T-helper 1 cell treated with Interleukin-12 subunit alpha and Interleukin-12 subunit beta and Interleukin-4 antibody, amounts not matched to agents 30 μg/mL and 1 μg/mL, for 36 hours (primary cell): ENCODE results near the gene LYST.

Experiments used
- H3K27ac Mint-ChIP-seq: one replicate; pipeline ENCODE4 v1.8.0; 2021; ENCODE audit warnings: mild to moderate bottlenecking, mixed read lengths
- H3K27me3 Mint-ChIP-seq: one replicate; pipeline ENCODE4 v1.8.0; 2021; ENCODE audit warnings: low read depth, mixed read lengths
- H3K36me3 Mint-ChIP-seq: one replicate; pipeline ENCODE4 v1.8.0; 2021; ENCODE audit warnings: low read depth, mixed read lengths
- H3K4me1 Mint-ChIP-seq: one replicate; pipeline ENCODE4 v1.8.0; 2021; ENCODE audit warnings: low read depth, mixed read lengths
- H3K4me3 Mint-ChIP-seq: one replicate; pipeline ENCODE4 v1.8.0; 2021; ENCODE audit warnings: mild to moderate bottlenecking, moderate library complexity, mixed read lengths
- H3K9me3 Mint-ChIP-seq: one replicate; pipeline ENCODE4 v1.8.0; 2021; ENCODE audit warnings: mixed read lengths

Gene LYST

DNA sequence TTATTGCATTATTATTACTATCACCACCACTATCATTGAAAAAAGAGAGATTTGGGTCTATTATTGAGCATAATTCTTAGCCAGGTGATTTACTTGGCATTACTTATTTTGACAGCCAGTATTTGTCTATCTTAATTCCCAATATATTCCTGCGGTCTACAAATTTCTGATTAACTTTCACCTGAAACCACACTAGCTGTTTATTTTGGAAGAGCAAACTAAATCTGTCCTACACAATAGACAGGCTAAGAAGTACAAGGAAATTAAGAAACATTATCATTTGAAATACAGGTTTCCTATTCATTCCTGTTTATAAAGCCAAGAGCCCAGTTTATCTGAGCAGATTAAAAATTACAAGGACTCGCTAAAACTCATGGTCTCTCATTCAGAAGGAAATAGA, 6.9 kb upstream of the LYST start:
- peak overlapping the region; percentile 91 for H3K27ac Mint-ChIP-seq
- H3K9me3 Mint-ChIP-seq = no peaks in the 10 kb centered on the region
- H3K4me1 Mint-ChIP-seq = peaks cover 61% of the 10 kb centered on the region
- H3K4me3 Mint-ChIP-seq = peak overlapping the region; percentile 36
- no peaks in the 10 kb centered on the region for H3K36me3 Mint-ChIP-seq
- no peaks in the 10 kb centered on the region for H3K27me3 Mint-ChIP-seq

DNA sequence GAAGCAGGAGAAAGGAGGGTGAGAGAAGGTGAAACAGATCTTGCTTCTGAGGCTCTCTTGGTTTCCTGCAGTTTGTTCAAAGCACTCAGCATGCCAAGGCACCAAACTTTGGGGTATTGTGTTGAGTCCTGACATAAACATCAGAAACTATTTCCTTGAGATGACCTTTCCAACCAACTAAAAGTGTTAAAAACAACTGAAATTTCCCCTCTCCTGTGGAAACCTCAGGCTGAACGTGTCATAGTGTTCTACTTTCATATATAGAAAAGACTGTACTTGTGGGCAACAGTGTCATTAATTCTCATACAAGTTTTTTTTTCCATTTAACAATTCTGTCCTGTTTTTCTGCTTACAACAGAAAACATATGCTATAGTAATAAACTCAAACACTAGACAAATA, 6.3 kb upstream of the LYST start:
- Mint-ChIP-seq H3K4me1 (peaks cover 59% of the 10 kb centered on the region), H3K4me3 (peak overlapping the region; percentile 36), H3K27ac (peak overlapping the region; percentile 91), H3K27me3 (no peaks in the 10 kb centered on the region), H3K36me3 (no peaks in the 10 kb centered on the region), H3K9me3 (no peaks in the 10 kb centered on the region)

DNA sequence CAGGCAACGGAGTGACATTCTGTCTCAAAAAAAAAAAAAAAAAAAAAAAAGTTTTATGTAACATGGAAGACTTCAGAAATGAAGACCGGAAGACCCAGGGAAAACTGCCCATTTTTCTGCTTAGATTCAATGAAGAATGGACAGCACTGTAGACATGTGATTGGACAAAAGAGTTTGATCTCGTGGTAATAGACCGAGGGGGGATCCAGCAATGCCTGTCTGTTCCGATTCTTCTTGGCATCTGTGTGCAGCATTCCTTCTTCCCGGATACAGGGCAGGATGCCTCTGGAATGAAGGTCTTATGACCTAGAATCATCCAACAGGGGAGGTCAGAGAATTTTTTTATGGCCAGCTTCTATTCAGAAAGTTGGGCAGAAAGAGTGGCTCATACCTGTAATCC, 5.6 kb upstream of the LYST start:
- Mint-ChIP-seq H3K4me3 (peak overlapping the region; percentile 23), H3K9me3 (no peaks in the 10 kb centered on the region), H3K36me3 (no peaks in the 10 kb centered on the region), H3K4me1 (peaks cover 62% of the 10 kb centered on the region), H3K27me3 (no peaks in the 10 kb centered on the region), H3K27ac (peak overlapping the region; percentile 82)

DNA sequence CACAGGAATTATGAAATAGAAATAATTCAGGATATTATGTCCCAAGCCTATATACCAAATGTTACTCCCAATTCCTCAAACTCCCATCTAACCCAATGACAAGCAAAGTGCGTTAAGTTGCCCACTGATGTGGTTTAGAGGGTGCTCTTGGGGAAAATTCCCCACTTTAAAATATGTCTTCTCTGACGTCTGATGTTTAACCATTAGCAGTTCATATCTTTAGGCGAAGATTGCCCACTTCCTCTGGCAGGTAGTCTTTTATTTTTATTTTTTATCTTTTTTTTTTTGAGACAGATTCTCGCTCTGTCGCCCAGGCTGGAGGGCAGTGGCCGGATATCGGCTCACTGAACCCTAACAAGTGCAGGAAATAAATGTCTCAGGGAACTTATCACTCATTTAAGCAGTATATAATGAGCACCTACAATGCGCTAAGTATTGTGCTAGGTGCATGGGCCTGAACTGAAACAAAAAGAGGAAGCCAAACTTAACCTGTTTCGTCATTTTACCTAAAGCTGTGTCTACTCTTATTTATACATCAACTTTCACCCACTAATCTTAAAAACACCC, 1.3 kb upstream of the LYST start:
- H3K4me1 Mint-ChIP-seq = peaks cover 48% of the 10 kb centered on the region
- H3K36me3 Mint-ChIP-seq = peaks cover 5% of the 10 kb centered on the region
- no peaks in the 10 kb centered on the region for H3K27me3 Mint-ChIP-seq
- H3K9me3 Mint-ChIP-seq = no peaks in the 10 kb centered on the region
- H3K4me3 Mint-ChIP-seq = peak overlapping the region; percentile 92
- H3K27ac Mint-ChIP-seq = peak overlapping the region; percentile 99

DNA sequence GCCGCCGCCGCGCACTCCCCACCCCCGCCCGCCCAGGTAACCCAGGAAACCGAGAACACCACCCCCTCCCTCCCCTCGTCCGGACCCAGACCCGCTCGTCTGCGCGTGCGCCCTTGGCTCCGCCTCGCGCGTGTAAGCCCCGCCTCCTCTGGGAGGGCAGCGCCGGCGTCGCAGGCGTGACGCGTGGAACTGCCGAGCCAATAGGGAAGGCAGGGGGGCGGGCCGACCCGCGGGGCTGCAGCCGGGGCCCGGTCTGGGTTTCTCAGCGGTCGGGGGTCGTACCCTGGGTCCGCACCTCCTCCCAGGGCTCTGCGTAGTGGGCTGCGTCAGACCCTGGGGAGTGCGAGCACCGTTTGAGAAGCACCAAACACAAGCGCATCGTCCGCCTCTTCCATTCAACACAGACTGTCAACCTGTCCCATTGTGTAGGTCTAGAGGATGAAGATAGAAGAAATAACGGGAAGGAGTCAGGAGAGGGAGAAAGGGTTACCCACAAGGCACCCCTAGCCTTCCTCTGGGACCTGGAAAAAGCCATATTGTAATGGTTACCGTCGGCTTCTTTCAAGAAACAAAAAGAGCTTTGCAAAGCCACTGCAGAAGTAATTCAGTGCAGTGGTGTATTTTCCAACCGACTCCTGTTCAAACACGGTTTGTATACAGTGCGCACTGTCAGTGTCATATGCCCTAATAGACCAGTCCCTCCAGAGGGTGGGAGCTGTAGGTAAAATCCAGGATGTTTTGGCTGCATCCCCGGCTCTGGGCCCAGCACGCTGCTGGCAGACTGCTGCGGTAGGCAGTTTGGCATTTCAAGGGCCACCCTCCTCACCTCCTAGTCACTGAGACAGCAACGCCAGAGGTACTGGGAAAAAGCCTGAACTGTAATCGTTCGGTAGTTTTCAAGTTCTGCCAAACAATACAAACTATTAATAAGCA, 473 bp upstream of the LYST start:
- Mint-ChIP-seq H3K4me1 (peaks cover 46% of the 10 kb centered on the region), H3K27me3 (no peaks in the 10 kb centered on the region), H3K9me3 (no peaks in the 10 kb centered on the region)

DNA sequence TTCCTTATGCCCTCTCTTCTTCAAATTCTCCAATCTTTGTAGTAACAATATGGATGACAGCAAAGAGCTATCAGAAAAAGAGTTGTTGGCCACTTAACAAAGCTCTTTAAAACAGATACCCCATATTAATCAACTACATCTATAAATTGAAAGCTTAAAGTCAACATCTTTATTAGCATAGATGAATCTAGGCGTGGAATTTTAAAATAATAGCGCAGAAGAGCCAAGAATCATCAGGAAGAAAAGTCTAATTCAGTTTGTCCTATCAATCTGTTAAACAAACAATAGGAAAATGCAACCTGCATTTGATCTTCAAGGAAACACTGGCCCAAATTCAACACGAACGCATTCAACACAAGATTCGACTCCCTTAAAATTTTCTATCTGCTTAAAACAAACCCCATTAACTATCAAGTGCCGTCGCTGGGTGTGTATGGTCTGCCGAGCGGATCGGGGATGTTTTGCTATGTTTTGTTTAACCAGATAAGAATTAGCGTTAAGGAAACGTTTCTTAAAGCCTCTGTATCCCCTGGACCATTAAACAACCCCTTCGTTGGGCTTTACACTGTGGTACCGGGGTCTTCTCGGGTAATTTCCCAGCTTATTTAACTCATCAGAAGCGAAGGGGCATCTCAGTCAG, 1.0 kb downstream of the LYST start:
- Mint-ChIP-seq H3K27me3 (no peaks in the 10 kb centered on the region), H3K4me1 (peaks cover 44% of the 10 kb centered on the region), H3K9me3 (no peaks in the 10 kb centered on the region), H3K27ac (peak overlapping the region; percentile 95), H3K4me3 (peak overlapping the region; percentile 92), H3K36me3 (peaks cover 5% of the 10 kb centered on the region)

More for the DNA sequence above, 473 bp upstream of the LYST start:
- Mint-ChIP-seq H3K4me3 (peak overlapping the region; percentile 92), H3K36me3 (peaks cover 5% of the 10 kb centered on the region), H3K27ac (peak overlapping the region; percentile 99)

DNA sequence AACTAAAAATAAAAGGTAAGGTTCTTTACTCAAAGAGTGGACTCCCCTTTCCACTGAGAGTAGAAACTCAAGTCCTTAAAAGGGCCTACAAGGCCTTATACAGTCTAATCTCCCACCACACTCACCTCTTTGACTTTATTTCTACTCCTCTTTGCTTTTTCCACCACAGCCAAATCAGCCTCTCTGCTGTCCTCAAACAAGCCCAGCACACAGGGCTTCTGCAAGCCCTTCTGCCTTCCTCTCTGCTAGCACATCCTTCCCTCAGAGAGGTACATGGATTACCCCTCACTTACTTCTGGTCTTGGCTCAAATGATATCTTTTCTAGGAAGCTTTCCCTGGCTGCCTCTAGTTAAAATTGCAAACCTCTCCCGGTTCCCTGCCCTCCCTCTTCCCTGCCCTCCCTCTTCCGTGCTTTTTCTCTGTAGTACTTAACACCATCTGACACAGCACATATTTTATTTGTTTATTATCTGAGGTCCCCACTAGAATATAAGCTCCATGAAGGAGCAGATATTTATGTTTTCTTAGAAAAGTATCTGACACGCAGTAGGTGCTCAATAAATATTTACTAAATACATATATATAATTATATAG, 1.7 kb downstream of the LYST start:
- H3K4me3 Mint-ChIP-seq = peak overlapping the region; percentile 65
- peaks cover 44% of the 10 kb centered on the region for H3K4me1 Mint-ChIP-seq
- H3K36me3 Mint-ChIP-seq = peaks cover 5% of the 10 kb centered on the region
- no peaks in the 10 kb centered on the region for H3K9me3 Mint-ChIP-seq
- H3K27ac Mint-ChIP-seq = peak overlapping the region; percentile 67
- H3K27me3 Mint-ChIP-seq = no peaks in the 10 kb centered on the region

DNA sequence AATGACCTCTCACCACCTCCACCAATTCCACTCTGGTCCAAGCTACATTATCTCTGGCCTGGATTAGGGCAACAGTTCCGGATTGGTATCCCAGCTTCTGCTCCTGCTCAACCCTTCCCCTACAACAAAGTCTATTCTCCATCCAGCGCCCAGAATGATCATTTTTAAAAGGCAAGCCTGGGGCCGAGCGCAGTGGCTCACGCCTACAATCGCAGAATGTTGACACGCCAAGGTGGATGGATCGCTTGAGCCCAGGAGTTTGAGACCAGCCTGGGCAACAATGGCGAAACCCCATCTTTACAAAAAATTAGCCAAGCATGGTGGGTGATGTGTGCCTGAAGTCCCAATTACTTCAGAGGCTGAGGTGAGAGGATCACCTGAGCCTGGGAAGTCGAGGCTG, 2.2 kb downstream of the LYST start:
- Mint-ChIP-seq H3K36me3 (peaks cover 5% of the 10 kb centered on the region), H3K27me3 (no peaks in the 10 kb centered on the region), H3K4me3 (peak overlapping the region; percentile 65), H3K9me3 (no peaks in the 10 kb centered on the region), H3K27ac (peak overlapping the region; percentile 39), H3K4me1 (peaks cover 39% of the 10 kb centered on the region)

DNA sequence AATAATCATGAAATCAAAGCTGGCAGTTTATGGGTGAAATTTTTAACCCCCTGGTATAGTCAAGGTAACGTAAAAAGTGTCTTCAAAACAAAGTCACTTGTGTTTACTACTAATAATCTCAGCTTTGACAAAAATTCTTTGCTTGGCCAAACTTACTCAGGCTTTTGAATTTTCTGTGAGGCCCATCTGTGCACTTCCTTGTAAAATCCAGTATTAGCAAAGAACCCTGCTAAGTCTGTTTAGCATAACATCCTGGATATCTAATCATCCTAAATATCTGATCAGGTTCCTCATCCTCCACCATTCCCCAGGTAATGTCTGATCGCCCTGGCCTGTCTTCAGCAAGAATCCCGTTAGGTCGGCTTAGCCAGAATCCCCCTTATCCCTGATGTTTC, 3.0 kb downstream of the LYST start:
- Mint-ChIP-seq H3K4me3 (peak overlapping the region; percentile 65), H3K27ac (peak overlapping the region; percentile 28), H3K4me1 (peaks cover 39% of the 10 kb centered on the region), H3K9me3 (no peaks in the 10 kb centered on the region), H3K36me3 (peaks cover 5% of the 10 kb centered on the region), H3K27me3 (no peaks in the 10 kb centered on the region)

DNA sequence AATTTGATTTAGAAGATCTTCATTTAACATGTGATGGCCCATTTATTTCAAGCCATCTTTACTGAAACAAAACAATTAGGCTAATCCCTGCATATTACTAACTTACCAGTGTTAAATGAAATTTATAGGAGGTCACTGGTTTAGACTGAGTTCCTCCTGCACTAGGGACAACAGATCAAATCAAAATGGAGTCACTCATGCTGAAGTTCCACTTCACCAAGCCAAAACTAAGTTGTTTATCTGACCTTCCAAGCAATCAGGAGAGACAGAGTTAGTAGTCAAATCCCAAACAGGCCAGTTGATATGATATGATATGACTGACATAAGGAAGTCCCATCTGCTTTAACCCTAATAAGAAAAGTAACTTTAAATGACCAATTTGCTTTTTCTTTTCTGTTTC, 4.8 kb downstream of the LYST start:
- H3K9me3 Mint-ChIP-seq = peaks cover 3% of the 10 kb centered on the region
- H3K27me3 Mint-ChIP-seq = no peaks in the 10 kb centered on the region
- peaks cover 34% of the 10 kb centered on the region for H3K4me1 Mint-ChIP-seq
- H3K36me3 Mint-ChIP-seq = peaks cover 9% of the 10 kb centered on the region
- no peak overlapping the region for H3K27ac Mint-ChIP-seq
- H3K4me3 Mint-ChIP-seq = no peak overlapping the region

DNA sequence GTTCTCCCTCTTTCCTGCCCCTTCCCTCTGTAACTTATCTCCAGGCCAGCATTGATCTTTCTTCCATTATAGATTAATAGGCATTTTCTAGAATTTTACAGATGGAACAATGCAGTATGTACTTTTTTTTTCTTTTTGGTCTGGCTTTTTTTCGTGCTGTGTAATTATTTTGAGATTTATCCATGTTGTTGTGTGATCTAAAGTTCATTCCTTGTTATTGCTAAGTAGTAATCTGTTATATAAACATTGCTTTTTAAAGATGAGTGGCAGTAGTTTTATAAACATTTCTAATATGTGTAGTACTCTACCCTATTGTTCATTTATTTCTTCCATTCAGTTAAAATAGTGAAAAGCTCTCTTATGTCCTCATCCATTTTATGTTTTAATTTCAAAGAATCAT, 5.9 kb downstream of the LYST start:
- H3K27me3 Mint-ChIP-seq = no peaks in the 10 kb centered on the region
- no peak overlapping the region for H3K4me3 Mint-ChIP-seq
- peaks cover 3% of the 10 kb centered on the region for H3K9me3 Mint-ChIP-seq
- H3K4me1 Mint-ChIP-seq = peaks cover 34% of the 10 kb centered on the region
- H3K27ac Mint-ChIP-seq = no peak overlapping the region
- peaks cover 9% of the 10 kb centered on the region for H3K36me3 Mint-ChIP-seq

DNA sequence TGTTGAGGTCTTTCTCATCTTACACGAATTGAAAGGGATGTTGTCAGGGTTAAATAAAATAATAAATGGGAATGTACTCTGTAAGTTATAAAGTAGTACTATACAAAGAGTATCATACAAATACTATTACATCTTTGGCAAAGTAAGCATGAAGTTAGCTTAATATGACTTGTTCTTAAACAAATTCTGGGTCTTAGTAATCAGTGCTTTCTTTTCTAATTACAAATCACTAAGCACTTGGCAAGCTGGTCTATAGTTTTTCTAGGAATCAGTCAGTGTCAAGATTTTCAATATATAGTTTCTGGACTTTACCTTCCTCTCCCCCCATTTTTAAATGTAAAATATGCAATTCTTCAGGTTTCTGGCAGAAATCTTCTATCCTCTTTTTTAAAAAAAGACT, 6.9 kb downstream of the LYST start:
- Mint-ChIP-seq H3K9me3 (peaks cover 3% of the 10 kb centered on the region), H3K27ac (no peak overlapping the region), H3K27me3 (no peaks in the 10 kb centered on the region), H3K36me3 (peaks cover 9% of the 10 kb centered on the region), H3K4me1 (peaks cover 30% of the 10 kb centered on the region), H3K4me3 (no peak overlapping the region)

DNA sequence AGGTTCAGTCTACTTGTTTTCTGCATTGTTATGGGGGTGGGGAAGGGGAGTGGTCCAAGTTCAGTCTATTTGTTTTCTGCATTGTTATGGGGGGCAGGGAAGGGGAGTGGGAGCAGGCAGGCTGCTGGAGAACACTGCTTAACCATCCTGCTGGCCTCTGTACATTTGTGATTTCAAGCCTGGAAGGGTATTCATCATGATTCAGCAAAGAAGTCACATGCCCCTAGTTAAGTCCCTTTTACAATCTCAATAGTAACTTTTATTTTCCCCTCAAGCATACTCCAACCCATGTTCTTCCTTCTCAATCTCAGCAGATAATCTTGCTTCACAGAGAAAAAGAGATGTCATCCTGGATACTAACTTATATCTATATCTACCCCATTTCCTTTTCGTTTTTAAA, 7.9 kb downstream of the LYST start:
- Mint-ChIP-seq H3K36me3 (peaks cover 7% of the 10 kb centered on the region), H3K9me3 (peaks cover 3% of the 10 kb centered on the region), H3K27ac (no peak overlapping the region), H3K4me1 (peaks cover 30% of the 10 kb centered on the region), H3K4me3 (no peak overlapping the region), H3K27me3 (no peaks in the 10 kb centered on the region)

DNA sequence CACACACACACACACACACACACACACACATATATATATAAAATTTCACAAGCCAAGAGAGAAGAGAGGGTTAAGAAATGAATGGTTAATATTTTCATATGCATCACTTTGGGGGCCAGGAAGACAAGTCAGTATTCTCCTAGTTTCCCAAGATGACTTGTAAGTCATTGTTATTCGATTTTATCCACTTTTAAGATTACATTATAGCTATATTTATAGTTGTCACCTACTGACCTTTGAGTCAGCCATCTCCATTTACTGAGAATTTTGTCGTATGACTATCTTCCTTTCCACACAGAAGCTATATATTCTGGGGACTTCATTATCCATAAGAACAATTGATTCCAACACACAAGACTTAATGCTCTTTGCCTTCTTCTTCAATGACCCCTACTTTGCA, 8.9 kb downstream of the LYST start:
- Mint-ChIP-seq H3K27ac (no peak overlapping the region), H3K4me3 (no peak overlapping the region), H3K36me3 (peaks cover 7% of the 10 kb centered on the region), H3K9me3 (peaks cover 3% of the 10 kb centered on the region), H3K27me3 (no peaks in the 10 kb centered on the region), H3K4me1 (peaks cover 21% of the 10 kb centered on the region)
